ENCODE results near the gene ELMOD1.
"Not testable (repeated sequence)": the region's sequence is repeated elsewhere in the genome, so short reads cannot be mapped to it uniquely, and the experiment has no call there.

Gene ELMOD1

DNA sequence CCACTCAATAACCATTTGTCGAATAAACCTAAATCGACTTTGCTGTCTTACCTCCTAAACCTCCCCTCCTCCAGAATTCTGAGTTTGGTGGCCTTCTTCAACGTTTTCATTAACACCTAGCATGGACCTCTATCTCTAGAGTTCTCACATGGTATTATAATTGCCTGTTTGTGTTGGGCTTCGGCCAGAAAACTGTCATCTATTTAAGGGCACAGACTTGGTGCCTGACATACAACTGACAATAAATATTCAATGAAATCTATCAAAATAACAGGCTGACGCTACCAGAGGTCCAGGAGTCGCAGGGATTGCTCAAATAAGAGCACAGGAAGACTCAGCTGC is 26.1 kb upstream of the ELMOD1 start:
- H4K20me1 ChIP-seq (ENCODE audit: control insufficient read depth, insufficient read depth, low read depth, low read length): no peaks in the 10 kb centered on the region
- H3K27ac ChIP-seq (ENCODE audit: low read depth, low read length): peak overlapping the region; percentile 71
- no peaks in the 10 kb centered on the region for H3K9me2 ChIP-seq (replicated peaks; ENCODE audit: control insufficient read depth, low read length)
- peaks cover 26% of the 10 kb centered on the region for H3F3A ChIP-seq (ENCODE audit: control insufficient read depth, insufficient read depth)
- peak overlapping the region; percentile 79 for H3K4me3 ChIP-seq (ENCODE audit: low read length)
- peaks cover 52% of the 10 kb centered on the region for H3K79me2 ChIP-seq (ENCODE audit: control insufficient read depth, low read length)
- H3K27me3 ChIP-seq (ENCODE audit: control insufficient read depth, low read length): no peaks in the 10 kb centered on the region
- peaks cover 52% of the 10 kb centered on the region for H3K4me1 ChIP-seq (ENCODE audit: control insufficient read depth, low read length)
- no peaks in the 10 kb centered on the region for H3K9me3 ChIP-seq (ENCODE audit: control insufficient read depth, insufficient read depth, low read length)
- H3K36me3 ChIP-seq (ENCODE audit: control insufficient read depth, low read length): peaks cover 12% of the 10 kb centered on the region
- TF ChIP-seq EZH2phosphoT487 (IDR thresholded peaks at IDR 0.05; ENCODE audit: borderline replicate concordance, low read length) (no peak), CTCF (IDR thresholded peaks at IDR 0.05; ENCODE audit: low read depth, low read length, poor library complexity, severe bottlenecking) (no peak)
- peak overlapping the region; percentile 96 for H3K4me2 ChIP-seq (ENCODE audit: low read length)

- Histone ChIP-seq H3K36me3 (ENCODE audit: control insufficient read depth, low read length) (peaks cover 9% of the 10 kb centered on the region; the same call in 1 of the 2 replicates), H3K27me3 (ENCODE audit: control insufficient read depth, low read length) (no peaks in the 10 kb centered on the region), H3K4me1 (ENCODE audit: control insufficient read depth, low read length) (peaks cover 52% of the 10 kb centered on the region), H3K4me2 (ENCODE audit: low read length) (peak within 1 kb of the TSS; percentile 96), H3K9me3 (ENCODE audit: control insufficient read depth, insufficient read depth, low read length) (no peaks in the 10 kb centered on the region), H3K4me3 (ENCODE audit: low read length) (peak within 1 kb of the TSS; percentile 79), H4K20me1 (ENCODE audit: control insufficient read depth, insufficient read depth, low read depth, low read length) (no peaks in the 10 kb centered on the region), H3K27ac (ENCODE audit: low read depth, low read length) (peak within 1 kb of the TSS; percentile 71), H3K9me2 (replicated peaks; ENCODE audit: control insufficient read depth, low read length) (no peaks in the 10 kb centered on the region), H3F3A (ENCODE audit: control insufficient read depth, insufficient read depth) (peaks cover 26% of the 10 kb centered on the region), H3K79me2 (ENCODE audit: control insufficient read depth, low read length) (peaks cover 52% of the 10 kb centered on the region)
- TF ChIP-seq EZH2phosphoT487 (IDR thresholded peaks at IDR 0.05; ENCODE audit: borderline replicate concordance, low read length): no peak
- TF ChIP-seq CTCF (IDR thresholded peaks at IDR 0.05; ENCODE audit: low read depth, low read length, poor library complexity, severe bottlenecking): no peak
Observed at GRCh38 chr11:107565219-107565937, 25.6 kb upstream of the ELMOD1 start, which contains the start of gene ALKBH8. Gene ALKBH8 (minus strand): TSS chr11:107565735. CDS start chr11:107560893, 4,842 bp downstream.

DNA sequence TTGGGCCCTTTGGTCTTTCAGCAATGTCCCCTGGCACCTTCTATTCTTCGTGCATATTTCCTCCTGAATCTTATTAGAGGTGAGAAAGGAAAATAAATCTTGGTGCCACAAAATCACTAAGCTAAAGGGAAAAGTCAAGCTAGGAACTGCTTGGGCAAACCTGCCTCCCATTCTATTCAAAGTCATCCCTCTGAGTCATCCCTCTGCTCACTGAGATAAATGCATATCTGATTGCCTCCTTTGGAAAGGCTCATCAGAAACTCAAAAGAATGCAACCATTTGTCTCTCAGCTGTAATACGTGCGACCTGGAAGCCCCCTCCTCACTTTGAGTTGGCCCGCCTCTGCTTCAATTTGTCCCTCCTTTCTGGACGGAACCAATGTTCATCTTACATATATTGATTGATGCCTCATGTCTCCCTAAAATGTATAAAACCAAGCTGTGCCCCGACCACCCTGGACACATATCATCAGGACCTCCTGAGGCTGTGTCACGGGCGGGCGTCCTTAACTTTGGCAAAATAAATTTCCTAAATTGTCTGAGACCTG is 24.9 kb upstream of the ELMOD1 start:
- H3K79me2 ChIP-seq (ENCODE audit: control insufficient read depth, low read length): peaks cover 47% of the 10 kb centered on the region
- H3K4me2 ChIP-seq (ENCODE audit: low read length): peak overlapping the region; percentile 96
- H3F3A ChIP-seq (ENCODE audit: control insufficient read depth, insufficient read depth): peaks cover 26% of the 10 kb centered on the region
- H3K4me3 ChIP-seq (ENCODE audit: low read length): peak overlapping the region; percentile 79
- H3K27ac ChIP-seq (ENCODE audit: low read depth, low read length): peak overlapping the region; percentile 71
- H4K20me1 ChIP-seq (ENCODE audit: control insufficient read depth, insufficient read depth, low read depth, low read length); H3K36me3 ChIP-seq (ENCODE audit: control insufficient read depth, low read length); H3K27me3 ChIP-seq (ENCODE audit: control insufficient read depth, low read length); H3K9me2 ChIP-seq (replicated peaks; ENCODE audit: control insufficient read depth, low read length); H3K9me3 ChIP-seq (ENCODE audit: control insufficient read depth, insufficient read depth, low read length): not testable (repeated sequence)
- H3K4me1 ChIP-seq (ENCODE audit: control insufficient read depth, low read length): peaks cover 52% of the 10 kb centered on the region

- Histone ChIP-seq H3K9me2 (replicated peaks; ENCODE audit: control insufficient read depth, low read length) (no peaks in the 10 kb centered on the region), H3K79me2 (ENCODE audit: control insufficient read depth, low read length) (peaks cover 42% of the 10 kb centered on the region), H3K9me3 (ENCODE audit: control insufficient read depth, insufficient read depth, low read length) (no peaks in the 10 kb centered on the region), H3K4me3 (ENCODE audit: low read length) (peak overlapping the region; percentile 79), H3K27ac (ENCODE audit: low read depth, low read length) (peak overlapping the region; percentile 70; the same call in 1 of the 2 replicates), H3F3A (ENCODE audit: control insufficient read depth, insufficient read depth) (peaks cover 26% of the 10 kb centered on the region), H4K20me1 (ENCODE audit: control insufficient read depth, insufficient read depth, low read depth, low read length) (no peaks in the 10 kb centered on the region), H3K36me3 (ENCODE audit: control insufficient read depth, low read length) (peaks cover 8% of the 10 kb centered on the region; the same call in 1 of the 2 replicates), H3K4me2 (ENCODE audit: low read length) (peak overlapping the region; percentile 96), H3K4me1 (ENCODE audit: control insufficient read depth, low read length) (peaks cover 52% of the 10 kb centered on the region), H3K27me3 (ENCODE audit: control insufficient read depth, low read length) (no peaks in the 10 kb centered on the region)
- TF ChIP-seq EZH2phosphoT487 (IDR thresholded peaks at IDR 0.05; ENCODE audit: borderline replicate concordance, low read length) (no peak), CTCF (IDR thresholded peaks at IDR 0.05; ENCODE audit: low read depth, low read length, poor library complexity, severe bottlenecking) (no peak)
Observed at GRCh38 chr11:107566569-107566968, 24.4 kb upstream of the ELMOD1 start.

Measured in DOHH2 (cell line).